Left forelimb (tissue), 1 donor: ENCODE data around the gene NHS.

Experiments
- DNase-seq: peaks from one replicate; pipeline ENCODE4 v3.0.0-alpha.2; 2018; ENCODE audit warnings: low spot score

The NHS gene

DNA sequence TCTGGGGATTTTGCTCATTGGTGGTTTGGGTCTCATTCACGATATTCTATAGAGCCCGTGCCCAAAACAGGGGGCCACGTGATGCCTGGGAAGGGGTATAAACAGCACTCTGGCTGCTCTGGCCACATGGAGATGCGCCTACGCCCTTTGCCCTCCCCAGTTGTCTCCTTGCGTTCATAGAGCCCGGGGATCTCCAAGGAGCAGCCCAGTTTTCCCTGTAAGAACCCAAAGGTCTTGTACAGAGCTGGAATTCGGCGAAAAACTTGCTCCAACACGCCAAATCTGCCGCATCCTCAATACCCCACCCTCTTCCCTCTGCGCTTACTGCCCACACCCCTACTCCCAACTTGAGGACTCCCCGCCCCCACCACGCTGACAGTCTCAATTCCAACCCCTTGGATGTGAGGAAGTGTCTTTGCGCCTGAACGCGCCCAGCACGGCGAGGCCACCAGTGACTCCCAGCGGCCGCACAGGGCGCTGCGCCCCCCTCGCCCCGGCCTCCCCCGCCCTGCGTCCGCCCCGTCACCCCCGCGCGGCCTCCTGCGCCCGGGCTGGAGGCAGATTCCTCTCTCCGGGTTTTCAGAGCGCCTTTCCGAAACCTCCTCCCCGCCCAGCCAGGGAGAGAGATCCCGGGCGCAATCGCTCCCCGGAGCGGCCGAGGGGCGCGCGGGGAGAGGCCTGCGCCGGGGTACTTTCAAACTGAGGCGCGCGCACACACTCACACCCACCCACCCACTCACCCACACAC, at the start of gene NHS:
Gene NHS (plus strand): TSS at position 582 of the 748 bp plus-strand sequence. CDS start 558 bp downstream, outside the sequence.
- peak; percentile 83 for DNase-seq

GRCh38 chrX:17328837-17329236, 46.2 kb upstream of the NHS start:
- no peak for DNase-seq

DNA sequence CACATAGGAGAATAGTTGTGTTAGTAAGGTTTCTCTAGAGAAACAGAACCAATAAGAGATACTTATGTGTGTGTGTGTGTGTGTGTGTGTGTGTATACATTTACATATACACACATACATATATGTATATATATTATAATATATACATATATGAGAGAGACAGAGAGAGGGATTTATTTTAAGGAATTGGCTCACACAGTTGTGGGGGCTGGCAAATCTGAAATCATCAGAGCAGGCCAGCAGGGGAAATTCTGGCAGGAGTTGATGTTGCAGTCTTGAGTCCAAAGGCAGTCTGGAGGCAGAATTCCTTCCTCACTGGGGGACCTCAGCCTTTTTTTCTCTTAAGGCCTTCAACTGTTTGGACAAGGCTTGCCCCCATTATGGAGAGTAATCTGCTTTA, 38.6 kb upstream of the NHS start:
- DNase-seq, result no peak

GRCh38 chrX:17355976-17356375, 19.0 kb upstream of the NHS start:
- DNase-seq, result no peak

DNA sequence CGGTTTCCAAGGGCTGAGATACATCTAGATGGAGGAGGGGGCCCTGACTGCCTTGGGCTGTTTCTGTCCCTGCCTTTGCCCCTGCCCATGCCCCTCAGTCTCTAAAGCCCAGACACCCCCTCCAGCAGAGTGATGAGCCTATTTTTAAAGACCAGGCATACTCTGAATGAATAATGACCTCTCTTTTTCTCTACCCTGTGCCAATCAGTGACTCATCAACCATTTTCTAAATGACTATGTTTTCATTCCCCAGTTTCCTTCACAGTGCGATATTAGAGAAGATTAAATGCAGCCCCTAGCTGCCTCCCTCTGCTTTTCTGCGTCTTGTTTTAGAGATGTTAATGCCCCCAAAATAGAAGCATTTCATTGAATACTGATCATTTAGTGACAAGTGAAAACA, 15.5 kb upstream of the NHS start:
- no peak for DNase-seq

GRCh38 chrX:17361620-17362019, 13.4 kb upstream of the NHS start:
- no peak for DNase-seq

- no peak for DNase-seq
Observed at GRCh38 chrX:17368002-17368401, 7.0 kb upstream of the NHS start.

DNA sequence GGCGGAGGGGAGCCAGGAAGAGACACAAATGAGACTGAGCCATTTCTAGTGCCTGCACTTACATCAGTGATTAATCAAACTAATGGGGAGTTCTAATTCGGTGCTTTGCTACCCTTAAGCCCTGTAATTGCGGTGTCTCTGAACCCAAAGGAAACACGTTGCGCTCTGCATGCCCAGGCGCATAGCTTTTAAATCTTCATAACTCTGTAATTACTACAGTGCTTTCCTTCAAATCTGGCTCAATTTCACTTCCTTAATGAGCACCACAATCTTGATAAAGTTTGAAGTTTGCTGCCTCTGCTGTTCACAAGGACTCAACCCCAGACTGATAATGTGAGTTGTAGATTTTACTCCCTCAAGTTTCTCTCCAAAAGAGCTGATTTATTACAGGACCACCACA, 5.7 kb upstream of the NHS start:
- no peak for DNase-seq

GRCh38 chrX:17370191-17370590, 4.8 kb upstream of the NHS start:
- no peak for DNase-seq

GRCh38 chrX:17372052-17372451, 2.9 kb upstream of the NHS start:
- no peak for DNase-seq

DNA sequence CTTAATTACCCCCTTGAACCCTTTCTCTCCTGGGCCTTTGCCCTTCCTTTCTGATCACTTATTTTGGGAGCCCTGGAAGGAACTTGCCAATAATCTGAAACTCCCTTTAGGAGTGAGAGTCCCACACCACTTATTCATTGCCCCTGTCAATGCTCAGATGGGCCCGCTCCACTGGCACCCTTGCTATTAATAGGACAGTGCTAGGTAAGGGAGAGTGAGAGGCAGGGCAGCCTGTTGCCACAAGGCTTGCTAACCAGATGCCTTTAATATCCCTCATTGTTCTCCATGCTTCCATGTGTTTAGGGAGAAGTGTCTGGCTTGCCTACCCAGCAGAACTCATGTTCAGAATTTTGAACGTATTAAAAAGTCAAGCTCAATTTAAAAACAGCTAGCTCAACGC, 1.7 kb upstream of the NHS start:
- DNase-seq, result no peak

DNA sequence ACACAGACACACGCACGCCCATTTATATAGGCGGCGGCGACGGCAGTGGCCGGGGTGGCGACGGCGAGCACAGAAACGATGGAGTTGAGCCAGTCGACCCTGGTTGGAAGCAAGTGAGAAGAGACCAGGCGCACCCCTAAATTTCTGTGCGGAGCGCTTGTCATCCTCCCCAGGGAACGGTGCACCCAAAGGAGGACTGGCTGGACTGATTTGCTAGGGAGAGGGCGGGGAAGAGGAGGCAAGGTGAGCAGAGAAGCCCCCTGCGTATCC, 302 bp downstream of the NHS start:
- no peak for DNase-seq

GRCh38 chrX:17375637-17376430, 834 bp downstream of the NHS start:
- peak; percentile 63 for DNase-seq

GRCh38 chrX:17376431-17377077, 1.6 kb downstream of the NHS start:
- no peak for DNase-seq

DNA sequence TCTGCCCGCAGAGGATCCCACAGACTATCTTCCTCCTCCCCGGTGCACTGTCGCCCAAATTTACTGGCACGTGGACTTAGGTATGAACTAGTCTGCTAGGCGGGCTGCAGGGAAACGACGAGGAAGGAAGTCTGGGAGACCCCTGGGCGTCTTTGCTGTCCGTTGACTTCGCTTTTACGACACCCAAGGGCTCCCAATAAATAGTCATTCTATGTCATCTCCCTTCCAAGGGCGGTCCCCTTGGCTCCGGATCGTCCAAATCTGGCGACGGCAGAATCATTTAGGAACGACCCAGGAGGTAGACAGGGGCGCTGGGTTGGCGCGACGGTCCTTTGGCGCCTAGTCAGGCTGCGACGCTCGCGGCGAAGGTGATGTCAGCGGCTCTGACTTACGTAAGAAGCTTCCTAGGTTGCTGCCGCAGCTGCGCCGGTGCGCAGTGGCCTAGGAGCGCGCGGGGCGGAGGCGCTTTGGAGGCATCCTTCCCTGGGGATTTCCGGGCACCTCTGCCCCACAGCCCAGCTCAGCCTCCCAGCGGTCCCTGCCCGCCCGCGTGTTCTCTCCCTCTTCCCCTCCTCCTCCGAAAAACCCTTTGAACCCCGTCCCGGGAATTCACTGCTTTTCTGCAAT, 2.2 kb downstream of the NHS start:
- DNase-seq, result no peak

DNA sequence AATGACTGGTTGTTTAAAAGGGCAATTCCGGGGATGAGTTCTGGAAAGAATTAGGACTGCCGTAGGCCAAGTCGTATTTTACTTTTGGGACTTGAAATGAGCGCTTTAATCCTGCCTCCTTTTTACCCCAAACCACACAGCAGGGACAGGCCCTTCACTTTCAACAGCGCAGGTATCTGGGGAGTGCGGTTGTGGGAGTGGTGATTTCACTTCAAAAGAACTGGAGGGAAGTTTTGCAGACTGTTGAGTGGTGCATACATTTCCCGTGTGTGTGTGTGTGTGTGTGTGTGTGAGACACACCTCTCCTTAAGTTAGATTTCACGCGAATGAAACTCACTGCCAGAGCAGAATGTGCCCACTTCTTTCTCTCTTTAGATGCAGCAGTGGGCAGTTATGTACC, 2.8 kb downstream of the NHS start:
- no peak for DNase-seq

- DNase-seq, result no peak
Observed at GRCh38 chrX:17380221-17380620, 5.2 kb downstream of the NHS start.

DNA sequence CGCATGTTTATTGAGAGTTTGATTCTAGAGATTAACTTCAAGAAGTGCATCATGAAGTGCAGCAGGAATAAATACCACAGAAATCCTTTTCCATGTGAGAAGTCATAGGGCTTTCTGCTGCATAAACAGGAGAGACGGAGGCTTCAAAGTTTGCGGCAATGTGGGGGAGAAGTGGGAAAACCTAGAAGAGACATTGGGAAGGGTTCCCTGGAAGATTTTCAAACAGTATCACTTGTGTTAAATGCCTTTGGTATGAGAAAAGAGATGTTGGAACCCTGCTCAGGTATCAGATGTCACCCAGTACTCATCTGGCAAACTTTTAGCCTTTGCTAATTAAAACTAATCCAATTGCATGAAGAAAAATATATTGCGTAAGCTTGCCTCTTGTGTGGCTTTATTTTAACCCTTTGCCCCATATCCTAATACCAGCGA, 15.4 kb downstream of the NHS start:
- no peak for DNase-seq

GRCh38 chrX:17395154-17395553, 20.2 kb downstream of the NHS start:
- DNase-seq, result no peak

DNA sequence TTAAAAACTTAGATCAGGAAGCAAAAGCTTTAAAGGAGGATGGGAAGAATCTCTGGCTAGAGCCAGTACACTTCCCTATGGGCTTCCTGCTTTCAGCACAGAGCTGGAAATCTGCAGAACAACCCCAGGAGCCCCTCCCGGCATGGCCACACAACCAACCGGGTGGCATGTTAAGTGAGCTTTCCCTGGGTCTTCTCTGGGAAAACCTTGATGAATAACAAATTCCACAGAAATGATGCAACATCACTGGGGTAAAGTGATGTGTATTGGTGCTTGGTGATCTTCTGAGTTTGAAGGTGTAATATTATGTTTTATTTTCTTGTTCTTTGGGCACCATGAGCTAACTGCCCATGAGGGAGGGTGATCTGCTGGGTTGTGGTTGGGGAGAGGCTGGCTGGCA, 22.1 kb downstream of the NHS start:
- DNase-seq, result no peak

GRCh38 chrX:17403189-17403691, 28.2 kb downstream of the NHS start:
- DNase-seq, result no peak

GRCh38 chrX:17403972-17404371, 29.0 kb downstream of the NHS start:
- no peak for DNase-seq
